Pancreas (tissue), 10 donors: ENCODE measurements around the gene RGS2. TPM values are rescaled to one million over a fixed set of nuclear protein-coding genes. Genes with fewer than 3 reads are reported as not detected.

Source experiments
- ATAC-seq, 4 donors: fragments of 200-7000 bp; cut with Tn5 transposase; one replicate each; pipeline versions ENCODE4 v1.8.0 to v1.9.1; 2020; ENCODE audit warnings: mild to moderate bottlenecking in 4 of 4, moderate library complexity in 4 of 4
- DNase-seq, 6 donors: peaks; one replicate each; pipeline ENCODE4 v3.0.0-alpha.2; 2020
- FAIRE-seq: peaks from 2 replicates; lab custom pipeline; 2012; peaks lifted over from hg19 to GRCh38; lab: Jason Lieb, UNC
- H3K27ac ChIP-seq, 4 donors: fragments of 200-600 bp; sonication (generic); 1 replicate in 3 of 4; 2 replicates in 1 of 4; pipeline versions ENCODE4 v1.5.0 to v1.8.0; 2020
- H3K27me3 ChIP-seq, 4 donors: fragments of 200-600 bp; one replicate each; pipeline ENCODE4 v1.8.0; 2021
- H3K36me3 ChIP-seq, 3 donors: fragments of 200-600 bp; sonication (generic) in 1 of 3; one replicate each; pipeline versions ENCODE4 v1.5.0 to v1.8.0; 2020 to 2021
- H3K4me1 ChIP-seq, 3 donors: fragments of 200-600 bp; one replicate each; pipeline ENCODE4 v1.8.0; 2021
- H3K4me3 ChIP-seq, 4 donors: fragments of 200-600 bp; sonication (generic) in 2 of 4; one replicate each; pipeline versions ENCODE4 v1.5.0 to v1.8.0; 2020 to 2021
- H3K9me3 ChIP-seq, 4 donors: fragments of 200-600 bp; one replicate each; pipeline ENCODE4 v1.8.0; 2021
- CTCF ChIP-seq, 4 donors: fragments of 200-600 bp; sonication (generic) in 3 of 4; IDR thresholded peaks; one replicate each; pipeline versions ENCODE4 v1.5.0 to v1.8.0; 2021; ENCODE audit warnings: antibody characterized with exemption in 4 of 4
- WGBS, 2 donors: extraction: QIAGEN DNeasy Blood & Tissue Kit; methylation state at CpG; one replicate each; pipeline ENCODE4 v1.1.7; 2013; 5-methylcytosine and 5-hydroxymethylcytosine counted together
- intact Hi-C, 3 donors: fragments of 100-400 bp; cut with DNase I; formaldehyde crosslinking; loops; one replicate each; pipeline versions ENCODE4 v1.11.1 to v1.14.2; 2022
- polyA plus RNA-seq, 2 donors: library from polyadenylated mRNA; stranded (reverse); fragments of 200-250 nt; gene quantifications; one replicate each; pipeline ENCODE4 v1.2.3, GENCODE V29; 2013
- total RNA-seq, 6 donors: library from RNA; stranded (reverse); fragmentation: NEBNext Ultra II Directional in 4 of 6; extraction: Animal tissue kit (Norgen Biotek cat#: 25700) in 4 of 6; gene quantifications; one replicate each; pipeline versions ENCODE4 v1.2.1 to v1.2.4, GENCODE V29; 2021 to 2023
- donor health status: healthy with polysubstance abuse.
- donor health status: DM: no; HTN: no; CAD: no; lungs with moderate emphysema.
- donor health status: DM: no; HTN: no; CAD: no.
- donor health status: control.
- donor health status: control.
- donor health status: Bipolar disorder and iron deficiency.
- donor health status: DM: yes; HTN: yes; CAD: no.
- donor health status: DM: no; HTN: no; CAD: no.
- donor health status: DM: no; HTN: no; CAD: no.
- donor health status: DM: yes; HTN: yes; CAD: no.

Gene RGS2
- total and polyA plus RNA-seq, 8 donors: 9.2 to 534 (median 57.4) TPM

GRCh38 chr1:192797891-192798290 is 10.9 kb upstream of the RGS2 start:
- no peak for FAIRE-seq
- peak in 1 of 4 donors; percentile 42 for ATAC-seq
- WGBS, 2 donors: 84 to 90% methylated on average over 7 of the region's 7 CpGs
- H3K9me3 ChIP-seq: no peaks in the 10 kb centered on the region
- no peaks in the 10 kb centered on the region for H3K36me3 ChIP-seq
- no peaks in the 10 kb centered on the region for H3K4me1 ChIP-seq
- H3K27ac ChIP-seq: no peak overlapping the region
- no peak for DNase-seq
- no peaks in the 10 kb centered on the region for H3K27me3 ChIP-seq
- no peak for TF ChIP-seq CTCF (IDR thresholded peaks at IDR 0.05)
- H3K4me3 ChIP-seq: no peak overlapping the region
- intact Hi-C loops: no loop called here

- TF ChIP-seq CTCF (IDR thresholded peaks at IDR 0.05): no peak
- FAIRE-seq: no peak
- no peaks in the 10 kb centered on the region for H3K36me3 ChIP-seq
- DNase-seq: no peak
- H3K9me3 ChIP-seq: no peaks in the 10 kb centered on the region
- peaks cover 0 to 4% (median 3%) of the 10 kb centered on the region in 3 donors for H3K4me1 ChIP-seq
- H3K27ac ChIP-seq: no peak overlapping the region
- no peak for ATAC-seq
- H3K27me3 ChIP-seq: no peaks in the 10 kb centered on the region
- no peak overlapping the region for H3K4me3 ChIP-seq
- 80 to 87% methylated on average over 2 of the region's 2 CpGs for WGBS, 2 donors
- intact Hi-C loops: loop anchor here in 1 of 3 donors (10.0 kb wide), 1 partner anchor 223 kb away; no protein-coding TSS in a partner anchor
These were observed 7.4 kb upstream of the RGS2 start for GRCh38 chr1:192801451-192801850.

GRCh38 chr1:192802406-192802805 is 6.4 kb upstream of the RGS2 start:
- intact Hi-C loops: loop anchor here in 1 of 3 donors (10.0 kb wide), 1 partner anchor 222 kb away; no protein-coding TSS in a partner anchor
- no peak for DNase-seq

GRCh38 chr1:192803501-192803900 is 5.3 kb upstream of the RGS2 start:
- FAIRE-seq: no peak

More at GRCh38 chr1:192802406-192802805, 6.4 kb upstream of the RGS2 start:
- Histone ChIP-seq H3K9me3 (no peaks in the 10 kb centered on the region), H3K27ac (no peak overlapping the region), H3K27me3 (no peaks in the 10 kb centered on the region), H3K4me3 (no peak overlapping the region), H3K4me1 (peaks cover 3 to 7% (median 4%) of the 10 kb centered on the region in 3 donors), H3K36me3 (no peaks in the 10 kb centered on the region)
- TF ChIP-seq CTCF (IDR thresholded peaks at IDR 0.05): no peak
- FAIRE-seq (no peak), ATAC-seq (no peak)

More at GRCh38 chr1:192803501-192803900, 5.3 kb upstream of the RGS2 start:
- Histone ChIP-seq H3K27ac (no peak overlapping the region), H3K4me3 (no peak overlapping the region), H3K4me1 (peaks cover 3 to 16% (median 8%) of the 10 kb centered on the region in 3 donors), H3K36me3 (no peaks in the 10 kb centered on the region), H3K27me3 (no peaks in the 10 kb centered on the region), H3K9me3 (no peaks in the 10 kb centered on the region)
- intact Hi-C loops: loop anchor here in 1 of 3 donors (10.0 kb wide), 1 partner anchor 221 kb away; no protein-coding TSS in a partner anchor
- no peak for TF ChIP-seq CTCF (IDR thresholded peaks at IDR 0.05)
- DNase-seq (no peak), ATAC-seq (no peak)
